ENCODE results near the gene LMAN1L. TPM values are rescaled to one million over a fixed set of nuclear protein-coding genes. Genes with fewer than 3 reads are reported as not detected.

The LMAN1L gene
- total and polyA plus RNA-seq, 10 donors = 2.4 to 164 (median 81.2) TPM

GRCh38 chr15:74839526-74840395 is 27.1 kb downstream of the LMAN1L start:
- WGBS, 5 donors = 87 to 92% (median 90%) methylated on average over 28 to 31 of the region's 31 CpGs
- no peak overlapping the region for H3K27ac ChIP-seq
- intact Hi-C loops (cut with DNase I; ENCODE audit: low total_unique reads) = loop anchor here (5.0 kb wide), 2 partner anchors 57 to 63 kb away; partner anchors contain the start of gene CSK
- no peak for TF ChIP-seq POLR2AphosphoS5 (IDR thresholded peaks at IDR 0.05)
- TF ChIP-seq CTCF (IDR thresholded peaks at IDR 0.05 in 8 of 11, conservative IDR thresholded peaks at IDR 0.05 in 3 of 11) = no peak
- TF ChIP-seq POLR2A (IDR thresholded peaks at IDR 0.05) = no peak
- H3K27me3 ChIP-seq (replicated peaks in 1 of 7) = no peaks in the 10 kb centered on the region
- H3K9me3 ChIP-seq = no peaks in the 10 kb centered on the region
- H3K4me3 ChIP-seq = no peak overlapping the region
- no peak for DNase-seq
- H3K36me3 ChIP-seq = peaks cover 0 to 76% (median 27%) of the 10 kb centered on the region in 6 donors
- peaks cover 16 to 49% (median 34%) of the 10 kb centered on the region in 6 donors for H3K4me1 ChIP-seq

GRCh38 chr15:74840851-74841775 is 28.5 kb downstream of the LMAN1L start:
- no peak overlapping the region for H3K27ac ChIP-seq
- H3K27me3 ChIP-seq (replicated peaks in 1 of 7) = no peaks in the 10 kb centered on the region
- TF ChIP-seq CTCF (IDR thresholded peaks at IDR 0.05 in 8 of 11, conservative IDR thresholded peaks at IDR 0.05 in 3 of 11) = no peak
- TF ChIP-seq POLR2A (IDR thresholded peaks at IDR 0.05) = no peak
- no peak for TF ChIP-seq POLR2AphosphoS5 (IDR thresholded peaks at IDR 0.05)
- peaks cover 0 to 81% (median 27%) of the 10 kb centered on the region in 6 donors for H3K36me3 ChIP-seq
- DNase-seq = no peak
- peaks cover 16 to 56% (median 47%) of the 10 kb centered on the region in 6 donors for H3K4me1 ChIP-seq
- H3K4me3 ChIP-seq = peak overlapping the region in 1 of 8 donors; percentile 91
- intact Hi-C loops (cut with DNase I; ENCODE audit: low total_unique reads) = loop anchor here (5.0 kb wide), 2 partner anchors 59 to 61 kb away; partner anchors contain the start of gene CSK
- H3K9me3 ChIP-seq = no peaks in the 10 kb centered on the region
- WGBS, 5 donors = 88 to 95% (median 92%) methylated on average over 7 to 9 of the region's 9 CpGs

- peak overlapping the region in 7 of 8 donors; percentile 71 to 95 (median 89) for H3K4me3 ChIP-seq
- H3K4me1 ChIP-seq = peaks cover 16 to 57% (median 47%) of the 10 kb centered on the region in 6 donors
- H3K9me3 ChIP-seq = no peaks in the 10 kb centered on the region
- intact Hi-C loops (cut with DNase I; ENCODE audit: low total_unique reads) = loop anchor here (5.0 kb wide), 2 partner anchors 60 kb away; partner anchors contain the start of gene CSK
- no peaks in the 10 kb centered on the region for H3K27me3 ChIP-seq (replicated peaks in 1 of 7)
- TF ChIP-seq POLR2A (IDR thresholded peaks at IDR 0.05) = no peak
- no peak for TF ChIP-seq POLR2AphosphoS5 (IDR thresholded peaks at IDR 0.05)
- no peak for TF ChIP-seq CTCF (IDR thresholded peaks at IDR 0.05 in 8 of 11, conservative IDR thresholded peaks at IDR 0.05 in 3 of 11)
- peaks cover 0 to 81% (median 26%) of the 10 kb centered on the region in 6 donors for H3K36me3 ChIP-seq
- 81 to 92% (median 89%) methylated on average over 14 of the region's 14 CpGs for WGBS, 5 donors
- H3K27ac ChIP-seq = peak overlapping the region in 4 of 8 donors; percentile 58 to 92 (median 88)
- no peak for DNase-seq
These were observed 29.3 kb downstream of the LMAN1L start for GRCh38 chr15:74841891-74842373.
